ENCODE measurements around the gene MCUB.
"Not testable (repeated sequence)": the region's sequence is repeated elsewhere in the genome, so short reads cannot be mapped to it uniquely, and the experiment has no call there.

The MCUB gene, protein sequence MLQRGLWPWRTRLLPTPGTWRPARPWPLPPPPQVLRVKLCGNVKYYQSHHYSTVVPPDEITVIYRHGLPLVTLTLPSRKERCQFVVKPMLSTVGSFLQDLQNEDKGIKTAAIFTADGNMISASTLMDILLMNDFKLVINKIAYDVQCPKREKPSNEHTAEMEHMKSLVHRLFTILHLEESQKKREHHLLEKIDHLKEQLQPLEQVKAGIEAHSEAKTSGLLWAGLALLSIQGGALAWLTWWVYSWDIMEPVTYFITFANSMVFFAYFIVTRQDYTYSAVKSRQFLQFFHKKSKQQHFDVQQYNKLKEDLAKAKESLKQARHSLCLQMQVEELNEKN

DNA sequence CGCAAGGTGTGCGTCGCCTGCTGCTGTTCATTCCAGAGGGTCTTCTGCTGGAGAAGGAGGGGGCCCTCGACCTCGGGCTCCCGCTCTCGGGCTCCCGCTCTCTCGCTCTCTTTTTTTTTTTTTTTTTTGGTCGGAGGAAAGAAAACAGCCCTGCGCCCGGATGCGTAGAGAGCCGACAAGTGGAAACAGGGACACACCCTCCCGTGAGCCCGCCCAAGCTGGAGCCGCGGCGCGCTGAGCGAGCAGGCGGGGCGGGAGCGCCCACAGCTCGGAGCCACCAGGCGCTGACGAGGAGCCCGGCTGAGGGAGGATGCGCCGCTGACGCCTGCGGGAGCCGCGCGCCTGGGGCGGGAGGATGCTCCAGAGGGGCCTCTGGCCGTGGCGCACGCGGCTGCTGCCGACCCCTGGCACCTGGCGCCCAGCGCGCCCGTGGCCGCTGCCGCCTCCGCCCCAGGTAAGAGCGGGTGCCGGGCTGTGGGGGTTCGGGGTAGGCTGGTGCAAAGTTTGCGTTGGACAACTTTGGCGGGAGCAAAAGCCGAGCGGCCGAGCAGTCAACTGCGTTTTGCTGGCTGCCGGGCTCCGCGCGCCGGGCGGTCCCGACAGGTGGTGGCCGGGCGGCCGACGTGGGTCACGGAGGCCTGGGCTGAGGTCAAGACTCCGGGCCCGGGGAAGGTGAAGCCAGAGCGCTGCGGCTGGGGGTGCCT lies at the start of gene MCUB:
Gene MCUB, plus strand, starts transcription at position 264 of the 704 bp plus-strand sequence. Its CDS starts 92 bp downstream, at position 356.
- peak; percentile 92 for DNase-seq (ENCODE audit: low spot score)

DNA sequence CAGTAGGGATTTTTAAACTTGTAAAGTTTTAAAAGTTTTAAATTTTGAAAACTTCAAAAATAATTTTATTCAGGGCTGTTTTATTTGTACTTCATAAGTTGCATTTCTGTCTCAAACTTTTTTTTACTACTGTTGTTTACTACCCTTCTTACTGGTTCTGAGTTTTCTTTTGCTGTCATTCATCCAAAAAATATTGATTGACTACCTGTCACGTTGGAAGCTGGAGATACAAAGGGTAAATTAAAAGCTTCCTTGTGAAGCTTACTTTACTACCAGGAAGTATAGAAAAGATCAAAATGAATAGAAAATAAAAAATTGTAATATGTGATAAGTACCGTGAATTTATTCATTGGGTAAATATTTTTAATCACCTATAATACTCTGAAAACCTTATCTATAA lies 49.4 kb upstream of the MCUB start:
- no peak for DNase-seq (ENCODE audit: low spot score)

DNA sequence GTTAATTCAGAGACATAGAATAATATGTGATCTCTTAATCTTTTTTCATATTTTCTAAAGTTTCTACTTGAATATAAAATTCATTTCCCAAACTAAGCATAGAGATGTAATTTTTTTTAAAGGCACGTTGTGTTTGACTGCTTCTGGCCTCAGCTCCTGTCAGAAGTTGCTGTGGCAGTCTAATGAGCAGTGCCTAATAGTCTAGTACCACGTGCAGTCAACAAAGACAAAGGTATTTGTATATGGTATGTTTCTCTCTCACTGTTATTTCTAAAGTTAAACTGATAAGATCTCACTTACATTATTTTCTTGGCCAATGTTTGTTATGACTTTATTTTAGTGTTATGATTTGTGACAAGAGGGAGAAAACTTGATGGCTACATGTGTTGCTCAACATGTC lies 48.6 kb upstream of the MCUB start:
- no peak for DNase-seq (ENCODE audit: low spot score)

GRCh38 chr4:109513368-109513767 lies 46.7 kb upstream of the MCUB start:
- not testable (repeated sequence) for DNase-seq (ENCODE audit: low spot score)

DNA sequence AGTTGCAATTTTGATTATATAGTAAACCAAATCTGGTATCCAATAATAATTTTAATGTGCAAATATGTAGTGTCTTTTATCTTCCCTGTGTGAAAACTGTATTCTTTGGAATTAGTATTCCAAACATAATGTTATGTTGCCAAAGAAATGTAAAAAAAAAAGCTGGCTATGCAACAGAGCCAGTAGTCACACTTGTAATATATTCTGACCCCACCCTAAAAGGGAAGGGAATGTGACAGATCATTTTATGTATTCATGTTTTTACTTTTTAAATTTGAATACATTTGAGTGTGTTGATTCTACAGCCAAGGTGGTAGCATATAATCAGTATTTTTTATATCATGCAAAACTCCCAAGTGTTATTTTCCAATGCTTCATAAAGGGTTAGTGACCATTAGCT lies 27.9 kb upstream of the MCUB start:
- no peak for DNase-seq (ENCODE audit: low spot score)

DNA sequence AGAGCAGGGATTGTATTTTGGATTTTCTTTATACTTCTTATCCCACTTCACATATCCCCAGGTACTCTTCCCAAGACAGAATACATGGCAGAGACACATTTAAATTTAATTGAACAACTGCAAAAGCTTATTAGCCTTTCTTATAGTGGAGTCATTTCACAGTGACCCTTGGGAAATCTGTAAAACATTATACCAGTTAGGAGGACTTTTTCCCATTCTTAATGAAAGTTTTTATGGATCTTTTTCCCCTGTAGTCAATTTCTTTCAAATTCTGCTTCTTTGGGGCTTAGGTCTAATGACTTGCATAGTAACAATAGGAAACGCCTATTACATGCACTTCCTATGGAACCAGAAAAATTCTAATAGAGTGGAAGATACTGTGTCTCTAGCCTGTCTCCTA lies 14.6 kb upstream of the MCUB start:
- DNase-seq (ENCODE audit: low spot score): no peak

GRCh38 chr4:109547394-109547793 lies 12.7 kb upstream of the MCUB start:
- DNase-seq (ENCODE audit: low spot score): no peak

- peak; percentile 19 for DNase-seq (ENCODE audit: low spot score)
These were observed 11.4 kb upstream of the MCUB start for GRCh38 chr4:109548655-109549054.

GRCh38 chr4:109552237-109552636 lies 7.8 kb upstream of the MCUB start:
- DNase-seq (ENCODE audit: low spot score): no peak

GRCh38 chr4:109553130-109553529 lies 6.9 kb upstream of the MCUB start:
- DNase-seq (ENCODE audit: low spot score): no peak

GRCh38 chr4:109554971-109555370 lies 5.1 kb upstream of the MCUB start:
- no peak for DNase-seq (ENCODE audit: low spot score)

- DNase-seq (ENCODE audit: low spot score): no peak
These were observed 2.6 kb upstream of the MCUB start for GRCh38 chr4:109557433-109557832.

GRCh38 chr4:109558095-109558494 lies 2.0 kb upstream of the MCUB start:
- DNase-seq (ENCODE audit: low spot score): not testable (repeated sequence)

DNA sequence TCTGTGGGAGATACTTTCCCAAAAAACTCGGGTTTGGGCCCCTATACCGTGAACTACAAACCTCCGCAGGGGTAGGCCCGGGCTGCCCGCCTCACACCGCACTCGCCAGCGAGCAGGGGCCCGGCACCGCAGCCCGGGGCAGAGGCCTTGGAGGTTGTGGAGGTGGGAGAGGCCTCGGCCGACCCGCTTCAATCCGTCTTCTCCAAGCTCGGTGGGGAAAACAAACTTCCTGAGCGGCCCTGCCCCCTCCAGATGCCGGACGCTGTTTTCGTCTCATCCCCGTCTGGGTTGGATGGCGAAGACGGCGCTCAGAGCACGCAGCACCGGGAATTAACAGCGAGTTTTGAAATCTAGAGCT lies 442 bp upstream of the MCUB start:
- peak; percentile 12 for DNase-seq (ENCODE audit: low spot score)

DNA sequence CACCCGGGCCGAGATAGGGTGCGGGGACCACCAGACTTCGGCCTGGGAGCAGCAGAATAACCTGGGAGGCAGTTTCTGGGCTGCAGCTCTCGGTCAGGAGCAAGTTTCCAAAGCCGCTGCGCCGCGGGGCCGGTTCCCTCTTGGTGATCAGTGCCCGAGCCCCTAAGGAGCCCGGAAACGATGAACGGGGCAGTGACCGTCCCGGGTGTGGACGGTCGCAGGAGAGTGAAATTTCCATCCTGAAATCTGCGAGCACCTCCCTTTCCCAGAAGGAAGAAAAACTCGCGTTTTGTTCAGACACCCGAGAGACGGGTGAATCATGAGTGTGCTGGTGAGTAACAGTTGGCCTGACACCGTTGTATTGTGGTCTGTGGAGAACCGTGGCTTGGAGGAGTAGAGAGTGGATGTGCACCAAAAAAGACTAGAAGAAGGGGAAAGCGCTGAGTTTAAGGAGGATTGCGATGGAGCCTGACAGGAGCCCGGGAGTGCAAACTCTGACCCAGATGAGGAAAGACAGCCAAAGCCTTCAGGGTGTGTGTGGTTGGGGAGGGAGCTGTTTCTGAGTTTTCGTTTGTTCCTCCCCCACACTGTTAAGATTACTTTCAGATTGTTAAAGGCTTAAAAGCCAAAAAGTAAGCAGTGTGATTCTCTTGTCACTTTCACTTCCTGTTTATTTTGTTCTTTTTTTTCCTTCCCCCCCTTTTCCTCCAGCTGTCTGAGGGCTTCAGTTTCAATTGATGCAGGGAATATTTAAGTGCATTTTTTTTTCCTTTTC lies 828 bp downstream of the MCUB start:
- DNase-seq (ENCODE audit: low spot score): peak; percentile 63

GRCh38 chr4:109562457-109563239 lies 2.6 kb downstream of the MCUB start:
- DNase-seq (ENCODE audit: low spot score): no peak

- DNase-seq (ENCODE audit: low spot score): no peak
These were observed 11.4 kb downstream of the MCUB start for GRCh38 chr4:109571494-109571893.

DNA sequence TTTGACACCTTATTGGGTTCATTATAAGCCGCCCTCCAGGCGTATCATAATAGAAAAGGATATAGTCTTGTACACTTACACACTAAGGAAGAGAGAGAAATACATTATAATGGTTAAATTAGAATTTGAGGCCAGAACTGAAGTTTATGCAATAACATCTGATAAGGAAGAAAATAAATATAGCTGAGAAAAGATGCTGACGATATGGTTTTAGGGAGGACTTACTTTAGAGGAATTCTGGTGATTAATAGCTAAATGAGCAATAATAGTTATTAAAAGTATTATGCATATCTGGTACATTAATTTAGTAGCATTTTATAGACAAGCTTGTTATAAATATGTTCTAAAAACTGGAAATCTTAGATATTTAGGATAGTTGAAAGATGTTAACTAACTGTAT lies 12.1 kb downstream of the MCUB start:
- DNase-seq (ENCODE audit: low spot score): no peak

DNA sequence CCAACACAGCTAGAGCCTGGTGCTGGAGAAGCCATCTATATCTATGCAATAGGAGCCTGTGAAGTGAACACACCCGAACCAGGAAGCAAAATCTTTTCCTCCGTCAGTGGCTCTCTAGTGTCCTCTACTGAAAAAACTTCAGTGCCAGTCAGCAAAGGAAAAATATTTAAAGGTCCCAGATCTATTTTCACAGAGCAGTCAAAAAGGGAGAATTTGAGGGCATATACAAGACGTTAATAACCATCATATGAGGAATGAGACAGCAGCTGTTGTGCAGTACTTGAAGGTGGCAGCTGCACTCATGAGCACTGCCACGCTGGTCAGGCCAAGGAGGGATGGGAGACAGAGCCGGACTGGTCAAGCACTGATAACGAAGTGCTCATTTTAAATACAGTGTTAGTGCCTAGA lies 14.4 kb downstream of the MCUB start:
- peak; percentile 29 for DNase-seq (ENCODE audit: low spot score)

- peak; percentile 12 for DNase-seq (ENCODE audit: low spot score)
These were observed 15.1 kb downstream of the MCUB start for GRCh38 chr4:109574931-109575804.

GRCh38 chr4:109576462-109576861 lies 16.4 kb downstream of the MCUB start:
- no peak for DNase-seq (ENCODE audit: low spot score)

Data from CD4-positive, alpha-beta T cell treated with Interleukin-6 at 100 ng/mL for 8 hours (primary cell).